BLaER1 treated with 17β-estradiol and CSF1 and Interleukin-3, amounts not matched to agents 10 nM and 100 nM (cell line): Measurements from ENCODE around the gene RPN2.

Source experiments
- H3K27ac ChIP-seq, 11 experiments: shearing (Covaris generic); formaldehyde crosslinking; 2 replicates each; pipeline ENCODE4 v1.8.1; 2022
- H3K27me3 ChIP-seq, 11 experiments: shearing (Covaris generic); formaldehyde crosslinking; 2 replicates each; pipeline ENCODE4 v1.8.1; 2022
- H3K36me3 ChIP-seq, 11 experiments: shearing (Covaris generic); formaldehyde crosslinking; 2 replicates each; pipeline ENCODE4 v1.8.1; 2022
- H3K4me1 ChIP-seq, 10 experiments: shearing (Covaris generic); formaldehyde crosslinking; 2 replicates each; pipeline ENCODE4 v1.8.1; 2022
- H3K4me2 ChIP-seq, 11 experiments: shearing (Covaris generic); formaldehyde crosslinking; 2 replicates each; pipeline ENCODE4 v1.8.1; 2022
- H3K4me3 ChIP-seq, 10 experiments: shearing (Covaris generic); formaldehyde crosslinking; 2 replicates each; pipeline ENCODE4 v1.8.1; 2022
- H3K9ac ChIP-seq, 11 experiments: shearing (Covaris generic); formaldehyde crosslinking; 2 replicates each; pipeline ENCODE4 v1.8.1; 2022
- H3K9me3 ChIP-seq, 11 experiments: shearing (Covaris generic); formaldehyde crosslinking; replicated peaks in 1 of 11; 2 replicates each; pipeline ENCODE4 v1.8.1; 2022
- H4K20me1 ChIP-seq, 11 experiments: shearing (Covaris generic); formaldehyde crosslinking; 2 replicates each; pipeline ENCODE4 v1.8.1; 2022
- Cebpa-rat ChIP-seq, 11 experiments: shearing (Covaris generic); IDR thresholded peaks; 2 replicates each; pipeline ENCODE4 v1.8.1; 2022

RPN2 gene

GRCh38 chr20:37260923-37261322, 81.8 kb downstream of the RPN2 start:
- Histone ChIP-seq H3K36me3 (no peaks in the 10 kb centered on the region), H3K4me1 (peaks cover 4 to 14% (median 7%) of the 10 kb centered on the region in 10 experiments; a peak in 19 of 20 replicates), H3K4me2 (no peak overlapping the region), H4K20me1 (no peaks in the 10 kb centered on the region; a peak in 2 of 22 replicates), H3K27me3 (no peaks in the 10 kb centered on the region), H3K9ac (no peak overlapping the region), H3K4me3 (no peak overlapping the region), H3K27ac (no peak overlapping the region), H3K9me3 (no peaks in the 10 kb centered on the region)
- TF ChIP-seq Cebpa-rat (IDR thresholded peaks at IDR 0.05), result no peak

- H3K9me3 ChIP-seq, result no peaks in the 10 kb centered on the region
Measured at GRCh38 chr20:37261714-37262113, 82.6 kb downstream of the RPN2 start, which contains the start of gene GHRH. TSS of gene GHRH (minus strand) at chr20:37261814. CDS start at chr20:37256889, 4,925 bp downstream.

GRCh38 chr20:37262505-37262904, 83.4 kb downstream of the RPN2 start:
- H3K27me3 ChIP-seq, result no peaks in the 10 kb centered on the region
- no peak overlapping the region for H3K27ac ChIP-seq
- H3K36me3 ChIP-seq, result no peaks in the 10 kb centered on the region
- no peak overlapping the region for H3K4me2 ChIP-seq
- no peak overlapping the region for H3K9ac ChIP-seq
- no peak overlapping the region for H3K4me3 ChIP-seq
- no peak for TF ChIP-seq Cebpa-rat (IDR thresholded peaks at IDR 0.05)
- H3K9me3 ChIP-seq, result no peaks in the 10 kb centered on the region
- no peaks in the 10 kb centered on the region; a peak in 3 of 22 replicates for H4K20me1 ChIP-seq
- peaks cover 4 to 14% (median 7%) of the 10 kb centered on the region in 10 experiments; a peak in 19 of 20 replicates for H3K4me1 ChIP-seq

More at GRCh38 chr20:37261714-37262113, 82.6 kb downstream of the RPN2 start, which contains the start of gene GHRH:
- no peaks in the 10 kb centered on the region for H3K27me3 ChIP-seq
- no peak within 1 kb of the TSS for H3K27ac ChIP-seq
- no peaks in the 10 kb centered on the region; a peak in 3 of 22 replicates for H4K20me1 ChIP-seq
- no peak within 1 kb of the TSS for H3K4me3 ChIP-seq
- no peak for TF ChIP-seq Cebpa-rat (IDR thresholded peaks at IDR 0.05)
- H3K9ac ChIP-seq, result no peak within 1 kb of the TSS
- no peak within 1 kb of the TSS for H3K4me2 ChIP-seq
- H3K36me3 ChIP-seq, result no peaks in the 10 kb centered on the region
- peaks cover 4 to 14% (median 7%) of the 10 kb centered on the region in 10 experiments; a peak in 19 of 20 replicates for H3K4me1 ChIP-seq

- H3K4me3 ChIP-seq, result no peak overlapping the region
- H3K4me1 ChIP-seq, result peaks cover 4 to 9% (median 7%) of the 10 kb centered on the region in 10 experiments; a peak in 19 of 20 replicates
- H4K20me1 ChIP-seq, result no peaks in the 10 kb centered on the region; a peak in 2 of 22 replicates
- H3K27ac ChIP-seq, result no peak overlapping the region
- no peaks in the 10 kb centered on the region for H3K36me3 ChIP-seq
- no peak overlapping the region for H3K4me2 ChIP-seq
- H3K27me3 ChIP-seq, result no peaks in the 10 kb centered on the region
- no peaks in the 10 kb centered on the region for H3K9me3 ChIP-seq
- H3K9ac ChIP-seq, result no peak overlapping the region
- TF ChIP-seq Cebpa-rat (IDR thresholded peaks at IDR 0.05), result no peak
Measured at GRCh38 chr20:37263686-37264085, 84.6 kb downstream of the RPN2 start.

GRCh38 chr20:37265152-37265551, 86.0 kb downstream of the RPN2 start:
- TF ChIP-seq Cebpa-rat (IDR thresholded peaks at IDR 0.05), result peak in 8 of 11 experiments; percentile 39 to 78 (median 56); a peak in 11 of 22 replicates
- Histone ChIP-seq H3K9me3 (no peaks in the 10 kb centered on the region), H3K4me1 (peaks cover 8 to 21% (median 14%) of the 10 kb centered on the region in 10 experiments), H3K4me2 (peak overlapping the region; percentile 27 to 72 (median 62); a peak in 20 of 22 replicates), H4K20me1 (no peaks in the 10 kb centered on the region; a peak in 2 of 22 replicates), H3K27me3 (no peaks in the 10 kb centered on the region), H3K4me3 (no peak overlapping the region), H3K36me3 (no peaks in the 10 kb centered on the region), H3K27ac (peak overlapping the region in 5 of 11 experiments; percentile 30 to 67 (median 53); a peak in 9 of 22 replicates), H3K9ac (peak overlapping the region in 1 of 11 experiments; percentile 20; a peak in 1 of 22 replicates)

GRCh38 chr20:37266940-37267666, 88.0 kb downstream of the RPN2 start:
- Histone ChIP-seq H3K4me3 (no peak overlapping the region), H4K20me1 (no peaks in the 10 kb centered on the region; a peak in 2 of 22 replicates), H3K27me3 (no peaks in the 10 kb centered on the region), H3K27ac (no peak overlapping the region), H3K4me1 (peaks cover 15 to 40% (median 31%) of the 10 kb centered on the region in 10 experiments), H3K9me3 (no peaks in the 10 kb centered on the region), H3K9ac (no peak overlapping the region), H3K4me2 (no peak overlapping the region), H3K36me3 (no peaks in the 10 kb centered on the region)
- no peak for TF ChIP-seq Cebpa-rat (IDR thresholded peaks at IDR 0.05)

GRCh38 chr20:37267667-37268313, 88.7 kb downstream of the RPN2 start:
- H3K4me1 ChIP-seq, result peaks cover 15 to 47% (median 35%) of the 10 kb centered on the region in 10 experiments
- no peak overlapping the region for H3K9ac ChIP-seq
- TF ChIP-seq Cebpa-rat (IDR thresholded peaks at IDR 0.05), result no peak
- H4K20me1 ChIP-seq, result no peaks in the 10 kb centered on the region; a peak in 2 of 22 replicates
- no peaks in the 10 kb centered on the region for H3K9me3 ChIP-seq
- H3K27ac ChIP-seq, result no peak overlapping the region
- no peak overlapping the region for H3K4me2 ChIP-seq
- no peak overlapping the region for H3K4me3 ChIP-seq
- no peaks in the 10 kb centered on the region for H3K27me3 ChIP-seq
- H3K36me3 ChIP-seq, result no peaks in the 10 kb centered on the region

- no peaks in the 10 kb centered on the region for H3K27me3 ChIP-seq
- H3K27ac ChIP-seq, result peak overlapping the region in 10 of 11 experiments; percentile 34 to 99 (median 77); a peak in 20 of 22 replicates
- H3K4me1 ChIP-seq, result peaks cover 24 to 69% (median 57%) of the 10 kb centered on the region in 10 experiments
- no peak for TF ChIP-seq Cebpa-rat (IDR thresholded peaks at IDR 0.05)
- H3K36me3 ChIP-seq, result no peaks in the 10 kb centered on the region
- H4K20me1 ChIP-seq, result no peaks in the 10 kb centered on the region; a peak in 1 of 22 replicates
- H3K4me3 ChIP-seq, result no peak overlapping the region
- peak overlapping the region; percentile 2 to 91 (median 73); a peak in 20 of 22 replicates for H3K4me2 ChIP-seq
- no peaks in the 10 kb centered on the region for H3K9me3 ChIP-seq
- peak overlapping the region; percentile 10 to 75 (median 47); a peak in 16 of 22 replicates for H3K9ac ChIP-seq
Measured at GRCh38 chr20:37270576-37271420, 91.7 kb downstream of the RPN2 start.
